Hepatocyte (in vitro differentiated cells): ENCODE data around the gene VAC14. TPM values are rescaled to one million over a fixed set of nuclear protein-coding genes. Genes with fewer than 3 reads are reported as not detected.

Source experiments
- DNase-seq: peaks from one replicate; pipeline ENCODE4 v3.0.0-alpha.2; 2016; ENCODE audit warnings: low spot score
- H2AFZ ChIP-seq: fragments of 200-600 bp; sonication (generic); 2 replicates; pipeline ENCODE4 v1.6.0; 2016; ENCODE audit warnings: antibody characterized with exemption, mild to moderate bottlenecking
- H3K27ac ChIP-seq: fragments of 200-600 bp; sonication (generic); 2 replicates; pipeline ENCODE4 v1.5.1; 2016; ENCODE audit warnings: mild to moderate bottlenecking
- H3K27me3 ChIP-seq: fragments of 200-600 bp; sonication (generic); 2 replicates; pipeline ENCODE4 v1.6.1; 2016
- H3K36me3 ChIP-seq: fragments of 200-600 bp; sonication (generic); replicated peaks from 2 replicates; pipeline ENCODE4 v1.5.1; 2016; ENCODE audit warnings: low read depth; ENCODE audit not compliant: insufficient read depth
- H3K4me1 ChIP-seq: fragments of 200-600 bp; sonication (generic); 2 replicates; pipeline ENCODE4 v1.5.1; 2016; ENCODE audit warnings: mild to moderate bottlenecking, moderate library complexity; ENCODE audit not compliant: insufficient read depth
- H3K4me2 ChIP-seq: fragments of 200-600 bp; sonication (generic); 2 replicates; pipeline ENCODE4 v1.6.0; 2016
- H3K4me3 ChIP-seq: fragments of 200-600 bp; sonication (generic); 2 replicates; pipeline ENCODE4 v1.5.1; 2016; ENCODE audit warnings: mild to moderate bottlenecking
- H3K79me2 ChIP-seq: fragments of 200-600 bp; sonication (generic); 2 replicates; pipeline ENCODE4 v1.6.0; 2017; ENCODE audit warnings: mild to moderate bottlenecking
- H3K9me2 ChIP-seq: fragments of 200-600 bp; sonication (generic); replicated peaks from 2 replicates; pipeline ENCODE4 v1.6.0; 2017; ENCODE audit warnings: mild to moderate bottlenecking; ENCODE audit not compliant: insufficient read depth
- H3K9me3 ChIP-seq: fragments of 200-600 bp; sonication (generic); 2 replicates; pipeline ENCODE4 v1.5.1; 2016; ENCODE audit warnings: low read depth, mild to moderate bottlenecking
- H4K20me1 ChIP-seq: fragments of 200-600 bp; sonication (generic); 2 replicates; pipeline ENCODE4 v1.6.0; 2016; ENCODE audit warnings: mild to moderate bottlenecking; ENCODE audit not compliant: insufficient read depth, poor library complexity, severe bottlenecking
- CTCF ChIP-seq: fragments of 200-600 bp; sonication (generic); IDR thresholded peaks from 2 replicates; pipeline ENCODE4 v1.5.1; 2016; ENCODE audit warnings: antibody characterized with exemption, mild to moderate bottlenecking; ENCODE audit not compliant: poor library complexity
- EZH2 ChIP-seq: fragments of 200-600 bp; sonication (generic); IDR thresholded peaks from 2 replicates; pipeline ENCODE4 v1.6.1; 2016; ENCODE audit warnings: antibody characterized with exemption, mild to moderate bottlenecking, borderline replicate concordance
- EZH2phosphoT487 ChIP-seq: fragments of 200-600 bp; sonication (generic); IDR thresholded peaks from one replicate; pipeline ENCODE4 v1.6.1; 2018; ENCODE audit warnings: antibody characterized with exemption, mild to moderate bottlenecking, low read depth, moderate library complexity; ENCODE audit not compliant: unreplicated experiment, severe bottlenecking
- whole genome bisulfite sequencing: methylation state at CpG from one replicate; pipeline ENCODE4 v1.1.6; 2016; ENCODE audit warnings: low lambda C conversion rate; ENCODE audit errors: missing lambda C conversion rate; 5-methylcytosine and 5-hydroxymethylcytosine counted together
- polyA plus RNA-seq: library from polyadenylated mRNA; unstranded; fragments of >200 nt; fragmentation: Nextera tagmentation; extraction: Ambion mirVana; gene quantifications from 2 replicates; pipeline ENCODE4 v1.2.1, GENCODE V29; 2016
- total RNA-seq: library from RNA; depleted of rRNA; stranded (reverse); fragments of >200 nt; gene quantifications from 2 replicates; pipeline ENCODE4 v1.2.3, GENCODE V29; 2014

VAC14 gene
- total and polyA plus RNA-seq, 2 experiments from 2014 or later: 35.8 to 49.4 TPM

GRCh38 chr16:70684146-70685060, 116.6 kb downstream of the VAC14 start:
- Histone ChIP-seq H3K4me1 (peaks cover 69% of the 10 kb centered on the region), H4K20me1 (peaks cover 46% of the 10 kb centered on the region), H3K9me3 (no peaks in the 10 kb centered on the region), H3K36me3 (no peaks in the 10 kb centered on the region), H3K4me3 (peak overlapping the region; percentile 82), H3K27me3 (no peaks in the 10 kb centered on the region), H2AFZ (no peak overlapping the region), H3K27ac (peak overlapping the region; percentile 63), H3K4me2 (peak overlapping the region; percentile 94), H3K79me2 (peaks cover 53% of the 10 kb centered on the region), H3K9me2 (no peaks in the 10 kb centered on the region)
- TF ChIP-seq EZH2phosphoT487 (no peak), EZH2 (no peak), CTCF (no peak)
- WGBS: 75% methylated on average over 11 of the region's 14 CpGs
- no peak for DNase-seq

- 90% methylated on average over 13 of the region's 13 CpGs for WGBS
- TF ChIP-seq EZH2: no peak
- TF ChIP-seq CTCF: no peak
- TF ChIP-seq EZH2phosphoT487: no peak
- H3K4me2 ChIP-seq: peak overlapping the region; percentile 94
- H3K79me2 ChIP-seq: peaks cover 53% of the 10 kb centered on the region
- DNase-seq: no peak
- H3K9me3 ChIP-seq: no peaks in the 10 kb centered on the region
- H3K27ac ChIP-seq: no peak overlapping the region
- H3K4me3 ChIP-seq: no peak overlapping the region
- no peaks in the 10 kb centered on the region for H3K27me3 ChIP-seq
- H4K20me1 ChIP-seq: peaks cover 46% of the 10 kb centered on the region
- no peaks in the 10 kb centered on the region for H3K36me3 ChIP-seq
- peaks cover 58% of the 10 kb centered on the region for H3K4me1 ChIP-seq
- no peaks in the 10 kb centered on the region for H3K9me2 ChIP-seq
- no peak overlapping the region for H2AFZ ChIP-seq
Measured at GRCh38 chr16:70683146-70683944, 117.6 kb downstream of the VAC14 start.

GRCh38 chr16:70682239-70683145, 118.5 kb downstream of the VAC14 start:
- H3K4me1 ChIP-seq: peaks cover 50% of the 10 kb centered on the region
- no peak for DNase-seq
- TF ChIP-seq EZH2: no peak
- H3K9me2 ChIP-seq: no peaks in the 10 kb centered on the region
- H3K4me3 ChIP-seq: no peak overlapping the region
- H3K79me2 ChIP-seq: peaks cover 53% of the 10 kb centered on the region
- H3K27me3 ChIP-seq: no peaks in the 10 kb centered on the region
- H3K4me2 ChIP-seq: peak overlapping the region; percentile 94
- no peak overlapping the region for H2AFZ ChIP-seq
- H3K27ac ChIP-seq: peak overlapping the region; percentile 27
- 70% methylated on average over 12 of the region's 14 CpGs for WGBS
- peaks cover 46% of the 10 kb centered on the region for H4K20me1 ChIP-seq
- no peaks in the 10 kb centered on the region for H3K9me3 ChIP-seq
- H3K36me3 ChIP-seq: no peaks in the 10 kb centered on the region
